SK-N-SH (cell line): ENCODE measurements around the gene CABLES2. TPM values are rescaled to one million over a fixed set of nuclear protein-coding genes. Genes with fewer than 3 reads are reported as not detected.

Experiments
- CTCF ChIA-PET: fragments of 300-600, 350-600 bp; formaldehyde crosslinking; extraction: SDS; loops from one replicate; lab custom pipeline; 2021; lab: Yijun Ruan, JAX
- POLR2A ChIA-PET: fragments of 350-600 bp; sonication (Branson Sonifier 250); formaldehyde crosslinking; extraction: SDS; loops from one replicate; lab custom pipeline; 2020; ENCODE audit warnings: antibody characterized with exemption, inconsistent platforms; lab: Yijun Ruan, JAX
- DNase-seq: peaks from one replicate; pipeline ENCODE4 v3.0.0; 2012
- H2AFZ ChIP-seq: fragments of 200-600 bp; sonication (generic); 2 replicates; pipeline ENCODE4 v1.8.1; 2016; ENCODE audit warnings: antibody characterized with exemption, mild to moderate bottlenecking, low read depth
- H3F3A ChIP-seq: fragments of 200-600 bp; sonication (generic); replicated peaks from 2 replicates; pipeline ENCODE3; 2016; ENCODE audit warnings: antibody characterized with exemption, mild to moderate bottlenecking; ENCODE audit not compliant: insufficient read depth
- H3K27ac ChIP-seq, 2 experiments: fragments of 200-500 bp in 1 of 2; fragments of 200-600 bp in 1 of 2; sonication (Bioruptor generic) in 1 of 2; sonication (generic), shearing (Covaris generic) in 1 of 2; 2 replicates each; pipeline versions ENCODE4 v1.5.1 to v1.6.1; 2014 to 2016; ENCODE audit warnings: low read depth in 2 of 2, inconsistent platforms in 1 of 2, low read length in 1 of 2, mild to moderate bottlenecking in 1 of 2, mixed read lengths in 1 of 2
- H3K27me3 ChIP-seq: fragments of 200-600 bp; sonication (generic), shearing (Covaris generic); 2 replicates; pipeline ENCODE4 v1.6.1; 2016; ENCODE audit warnings: mixed run types; ENCODE audit not compliant: insufficient read depth
- H3K36me3 ChIP-seq, 2 experiments: fragments of 200-500 bp in 1 of 2; fragments of 200-600 bp in 1 of 2; sonication (Bioruptor generic) in 1 of 2; sonication (generic) in 1 of 2; replicated peaks in 1 of 2; 2 replicates each; pipeline versions ENCODE3 to v1.5.1; 2014 to 2016; ENCODE audit warnings: low read length in 1 of 2, mild to moderate bottlenecking in 1 of 2; ENCODE audit not compliant: insufficient read depth in 2 of 2, control insufficient read depth in 1 of 2
- H3K4me1 ChIP-seq, 2 experiments: fragments of 200-500 bp in 1 of 2; fragments of 200-600 bp in 1 of 2; sonication (Bioruptor generic) in 1 of 2; sonication (generic), shearing (Covaris generic) in 1 of 2; 2 replicates each; pipeline versions ENCODE4 v1.5.1 to v1.6.1; 2014 to 2016; ENCODE audit warnings: low read depth in 1 of 2, low read length in 1 of 2, mixed run types in 1 of 2; ENCODE audit not compliant: insufficient read depth in 2 of 2, control insufficient read depth in 1 of 2
- H3K4me2 ChIP-seq: fragments of 200-600 bp; sonication (generic), shearing (Covaris generic); 2 replicates; pipeline ENCODE4 v1.6.1; 2017; ENCODE audit warnings: mixed run types
- H3K4me3 ChIP-seq, 2 experiments: fragments of 200-500 bp in 1 of 2; fragments of 200-600 bp in 1 of 2; sonication (Bioruptor generic) in 1 of 2; sonication (generic), shearing (Covaris generic) in 1 of 2; 2 replicates each; pipeline versions ENCODE4 v1.5.1 to v1.8.1; 2014 to 2016; ENCODE audit warnings: low read depth in 2 of 2, inconsistent platforms in 1 of 2, low read length in 1 of 2, mild to moderate bottlenecking in 1 of 2, mixed read lengths in 1 of 2, moderate library complexity in 1 of 2
- H3K79me2 ChIP-seq: fragments of 200-600 bp; sonication (generic); 2 replicates; pipeline ENCODE4 v1.8.1; 2017; ENCODE audit warnings: mild to moderate bottlenecking; ENCODE audit not compliant: insufficient read depth
- H3K9ac ChIP-seq: fragments of 200-600 bp; sonication (generic); 2 replicates; pipeline ENCODE4 v1.6.1; 2017; ENCODE audit warnings: mixed run types
- H3K9me2 ChIP-seq: fragments of 200-600 bp; sonication (generic); 2 replicates; pipeline ENCODE4 v1.6.1; 2017; ENCODE audit warnings: mixed run types
- H3K9me3 ChIP-seq: fragments of 200-600 bp; sonication (generic); 2 replicates; pipeline ENCODE4 v1.6.1; 2017; ENCODE audit warnings: mixed run types, mild to moderate bottlenecking, moderate library complexity
- H4K20me1 ChIP-seq: fragments of 200-600 bp; sonication (generic); 2 replicates; pipeline ENCODE4 v1.6.1; 2017; ENCODE audit warnings: mild to moderate bottlenecking, mixed run types; ENCODE audit not compliant: insufficient read depth
- EP300 ChIP-seq, 2 experiments: IDR thresholded peaks; 2 replicates each; pipeline versions ENCODE4 v1.4.0 to v1.6.1; 2012; ENCODE audit warnings: borderline replicate concordance in 1 of 2, low read depth in 1 of 2, low read length in 1 of 2
- EZH2phosphoT487 ChIP-seq: fragments of 200-600 bp; sonication (generic); IDR thresholded peaks from 2 replicates; pipeline ENCODE4 v1.6.1; 2017; ENCODE audit warnings: low read depth, mixed run types, mild to moderate bottlenecking, antibody characterized with exemption, moderate library complexity, borderline replicate concordance
- FOXJ3 ChIP-seq: sonication (generic); formaldehyde crosslinking; IDR thresholded peaks from 2 replicates; pipeline ENCODE4 v1.5.1; 2020; ENCODE audit warnings: mild to moderate bottlenecking, missing genetic modification reagents
- GABPA ChIP-seq: IDR thresholded peaks from 2 replicates; pipeline ENCODE4 v1.4.0; 2012; ENCODE audit warnings: low read depth, mild to moderate bottlenecking
- GATA2 ChIP-seq: sonication (generic); formaldehyde crosslinking; IDR thresholded peaks from 2 replicates; pipeline ENCODE4 v1.5.0; 2020; ENCODE audit warnings: mild to moderate bottlenecking, missing genetic modification reagents
- JUND ChIP-seq: IDR thresholded peaks from 2 replicates; pipeline ENCODE4 v1.4.0; 2012
- MXI1 ChIP-seq: IDR thresholded peaks from 2 replicates; pipeline ENCODE4 v1.6.1; 2012; ENCODE audit warnings: mild to moderate bottlenecking, low read depth, low read length, improper control_type of control experiment
- NFIC ChIP-seq: IDR thresholded peaks from 2 replicates; pipeline ENCODE4 v1.4.0; 2012; ENCODE audit warnings: borderline replicate concordance
- NRF1 ChIP-seq: IDR thresholded peaks from 2 replicates; pipeline ENCODE4 v1.6.1; 2012; ENCODE audit warnings: low read depth, mild to moderate bottlenecking, low read length
- RAD21 ChIP-seq: IDR thresholded peaks from 2 replicates; pipeline ENCODE4 v1.6.1; 2012; ENCODE audit warnings: mild to moderate bottlenecking, low read length
- RCOR1 ChIP-seq: fragments of 150-350 bp; IDR thresholded peaks from 2 replicates; pipeline ENCODE4 v1.6.1; 2017; ENCODE audit warnings: antibody characterized with exemption, low read length
- RXRA ChIP-seq: IDR thresholded peaks from 2 replicates; pipeline ENCODE4 v1.4.0; 2012; ENCODE audit warnings: low read depth, mild to moderate bottlenecking, borderline replicate concordance
- SMC3 ChIP-seq: IDR thresholded peaks from 2 replicates; pipeline ENCODE4 v1.6.1; 2012; ENCODE audit warnings: low read depth, low read length, improper control_type of control experiment
- TEAD4 ChIP-seq: IDR thresholded peaks from 2 replicates; pipeline ENCODE4 v1.4.0; 2012; ENCODE audit warnings: mild to moderate bottlenecking, borderline replicate concordance; ENCODE audit not compliant: insufficient read depth
- WGBS: methylation state at CpG from one replicate; pipeline ENCODE4 v1.1.6; 2017; ENCODE audit warnings: low lambda C conversion rate; 5-methylcytosine and 5-hydroxymethylcytosine counted together
- polyA plus RNA-seq, 3 experiments: library from polyadenylated mRNA; depleted of rRNA; stranded (reverse); fragments of >200 nt; gene quantifications; 2 replicates each; pipeline ENCODE4 v1.2.3, GENCODE V29; 2012
- TF ChIP-seq, protein P1 (sequence below): fragments of 200-600 bp; sonication (generic); IDR thresholded peaks from 2 replicates; pipeline ENCODE4 v1.6.1; 2017; ENCODE audit warnings: antibody characterized with exemption, mild to moderate bottlenecking, moderate library complexity
- TF ChIP-seq, protein P2 (sequence below): IDR thresholded peaks from 2 replicates; pipeline ENCODE4 v1.4.0; 2012; ENCODE audit warnings: low read depth, borderline replicate concordance
- TF ChIP-seq, protein P3 (sequence below): fragments of 150-350 bp; IDR thresholded peaks from 2 replicates; pipeline ENCODE4 v1.6.1; 2016; ENCODE audit warnings: mild to moderate bottlenecking, low read depth, low read length
- TF ChIP-seq, protein P4 (sequence below): IDR thresholded peaks from 2 replicates; pipeline ENCODE4; 2012

CABLES2 gene
- polyA plus RNA-seq, 1 of the 3 experiments (the other 2 are of a cell fraction) = 4.8 TPM

DNA sequence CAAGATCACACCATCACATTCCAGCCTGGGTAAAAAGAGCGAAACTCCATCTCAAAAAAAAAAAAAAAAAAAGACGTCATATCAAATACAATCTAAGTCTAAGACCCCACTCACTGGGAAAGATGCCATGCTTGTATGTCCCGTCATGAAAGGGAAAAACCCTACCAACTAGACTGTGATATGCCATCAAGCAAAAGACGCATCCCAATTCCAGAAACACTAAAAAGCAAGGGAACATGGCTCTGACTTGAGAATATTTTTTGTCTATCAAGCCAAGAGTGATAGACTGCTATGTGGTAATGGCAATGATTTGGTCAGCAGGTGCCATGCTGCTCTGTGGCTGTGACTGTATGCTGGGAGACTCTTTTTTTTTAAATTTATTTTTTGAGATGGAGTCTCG, 63.0 kb downstream of the CABLES2 start:
- DNase-seq = no peak
- POLR2A ChIA-PET = no interaction called here
- H3K4me3 ChIP-seq = no peak overlapping the region

DNA sequence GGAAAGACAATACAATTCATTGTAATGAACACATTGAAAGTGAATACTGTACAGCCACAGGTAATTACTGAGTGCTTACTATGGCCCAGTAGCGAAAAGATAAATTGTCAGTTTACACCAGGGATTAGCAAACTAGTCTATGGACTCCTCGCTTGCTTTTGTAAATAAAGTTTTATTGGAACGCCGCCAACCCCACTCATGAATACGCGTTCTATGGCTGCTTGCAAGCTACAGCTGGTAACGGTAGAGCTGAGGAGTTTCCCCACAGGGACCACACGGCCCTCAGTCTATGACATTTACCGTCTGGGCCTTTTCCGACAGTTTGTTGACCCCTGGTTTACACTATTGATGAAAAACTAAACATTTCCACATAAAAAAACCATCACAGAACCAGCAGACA, 64.2 kb downstream of the CABLES2 start:
- no peaks in the 10 kb centered on the region for H3K9me2 ChIP-seq
- H3K9ac ChIP-seq = no peak overlapping the region
- no peak overlapping the region for H2AFZ ChIP-seq
- H3K27ac ChIP-seq = no peak overlapping the region
- no peak overlapping the region for H3K4me2 ChIP-seq
- H3K27me3 ChIP-seq = no peaks in the 10 kb centered on the region
- no peaks in the 10 kb centered on the region for H3F3A ChIP-seq
- WGBS = 92% methylated on average over 10 of the region's 10 CpGs
- ChIA-PET CTCF (interaction anchor here (0.9 kb wide), 1 partner anchor 41 kb away, joined by 3 read pairs; no protein-coding TSS in a partner anchor), POLR2A (no interaction called here)
- no peak overlapping the region for H3K4me3 ChIP-seq
- H3K4me1 ChIP-seq = no peaks in the 10 kb centered on the region
- H3K36me3 ChIP-seq = peaks cover 19 to 46% of the 10 kb centered on the region in 2 experiments
- no peaks in the 10 kb centered on the region for H4K20me1 ChIP-seq
- H3K79me2 ChIP-seq = no peaks in the 10 kb centered on the region
- DNase-seq = no peak
- H3K9me3 ChIP-seq = no peaks in the 10 kb centered on the region
- TF ChIP-seq MXI1 (no peak), RXRA (no peak), SMC3 (no peak), NFIC (no peak), FOXJ3 (CRISPR knock-in tag) (no peak), RAD21 (no peak), EP300 (IDR thresholded peaks at IDR 0.05; ENCODE audit: borderline replicate concordance in 1 of 2, low read depth in 1 of 2, low read length in 1 of 2) (no peak), EZH2phosphoT487 (no peak), TEAD4 (no peak), JUND (no peak)
- TF ChIP-seq, protein P1, sequence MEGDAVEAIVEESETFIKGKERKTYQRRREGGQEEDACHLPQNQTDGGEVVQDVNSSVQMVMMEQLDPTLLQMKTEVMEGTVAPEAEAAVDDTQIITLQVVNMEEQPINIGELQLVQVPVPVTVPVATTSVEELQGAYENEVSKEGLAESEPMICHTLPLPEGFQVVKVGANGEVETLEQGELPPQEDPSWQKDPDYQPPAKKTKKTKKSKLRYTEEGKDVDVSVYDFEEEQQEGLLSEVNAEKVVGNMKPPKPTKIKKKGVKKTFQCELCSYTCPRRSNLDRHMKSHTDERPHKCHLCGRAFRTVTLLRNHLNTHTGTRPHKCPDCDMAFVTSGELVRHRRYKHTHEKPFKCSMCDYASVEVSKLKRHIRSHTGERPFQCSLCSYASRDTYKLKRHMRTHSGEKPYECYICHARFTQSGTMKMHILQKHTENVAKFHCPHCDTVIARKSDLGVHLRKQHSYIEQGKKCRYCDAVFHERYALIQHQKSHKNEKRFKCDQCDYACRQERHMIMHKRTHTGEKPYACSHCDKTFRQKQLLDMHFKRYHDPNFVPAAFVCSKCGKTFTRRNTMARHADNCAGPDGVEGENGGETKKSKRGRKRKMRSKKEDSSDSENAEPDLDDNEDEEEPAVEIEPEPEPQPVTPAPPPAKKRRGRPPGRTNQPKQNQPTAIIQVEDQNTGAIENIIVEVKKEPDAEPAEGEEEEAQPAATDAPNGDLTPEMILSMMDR = no peak
- TF ChIP-seq, protein P2, sequence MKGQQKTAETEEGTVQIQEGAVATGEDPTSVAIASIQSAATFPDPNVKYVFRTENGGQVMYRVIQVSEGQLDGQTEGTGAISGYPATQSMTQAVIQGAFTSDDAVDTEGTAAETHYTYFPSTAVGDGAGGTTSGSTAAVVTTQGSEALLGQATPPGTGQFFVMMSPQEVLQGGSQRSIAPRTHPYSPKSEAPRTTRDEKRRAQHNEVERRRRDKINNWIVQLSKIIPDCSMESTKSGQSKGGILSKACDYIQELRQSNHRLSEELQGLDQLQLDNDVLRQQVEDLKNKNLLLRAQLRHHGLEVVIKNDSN = no peak
- TF ChIP-seq, protein P3, sequence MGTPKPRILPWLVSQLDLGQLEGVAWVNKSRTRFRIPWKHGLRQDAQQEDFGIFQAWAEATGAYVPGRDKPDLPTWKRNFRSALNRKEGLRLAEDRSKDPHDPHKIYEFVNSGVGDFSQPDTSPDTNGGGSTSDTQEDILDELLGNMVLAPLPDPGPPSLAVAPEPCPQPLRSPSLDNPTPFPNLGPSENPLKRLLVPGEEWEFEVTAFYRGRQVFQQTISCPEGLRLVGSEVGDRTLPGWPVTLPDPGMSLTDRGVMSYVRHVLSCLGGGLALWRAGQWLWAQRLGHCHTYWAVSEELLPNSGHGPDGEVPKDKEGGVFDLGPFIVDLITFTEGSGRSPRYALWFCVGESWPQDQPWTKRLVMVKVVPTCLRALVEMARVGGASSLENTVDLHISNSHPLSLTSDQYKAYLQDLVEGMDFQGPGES = no peak
- TF ChIP-seq, protein P4, sequence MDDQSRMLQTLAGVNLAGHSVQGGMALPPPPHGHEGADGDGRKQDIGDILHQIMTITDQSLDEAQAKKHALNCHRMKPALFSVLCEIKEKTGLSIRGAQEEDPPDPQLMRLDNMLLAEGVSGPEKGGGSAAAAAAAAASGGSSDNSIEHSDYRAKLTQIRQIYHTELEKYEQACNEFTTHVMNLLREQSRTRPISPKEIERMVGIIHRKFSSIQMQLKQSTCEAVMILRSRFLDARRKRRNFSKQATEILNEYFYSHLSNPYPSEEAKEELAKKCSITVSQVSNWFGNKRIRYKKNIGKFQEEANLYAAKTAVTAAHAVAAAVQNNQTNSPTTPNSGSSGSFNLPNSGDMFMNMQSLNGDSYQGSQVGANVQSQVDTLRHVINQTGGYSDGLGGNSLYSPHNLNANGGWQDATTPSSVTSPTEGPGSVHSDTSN = no peak

More for the DNA sequence above, 63.0 kb downstream of the CABLES2 start:
- Histone ChIP-seq H3F3A (no peaks in the 10 kb centered on the region), H3K36me3 (peaks cover 23 to 41% of the 10 kb centered on the region in 2 experiments), H3K9me3 (no peaks in the 10 kb centered on the region), H4K20me1 (no peaks in the 10 kb centered on the region), H3K27me3 (no peaks in the 10 kb centered on the region), H3K79me2 (no peaks in the 10 kb centered on the region), H3K27ac (no peak overlapping the region), H3K4me1 (no peaks in the 10 kb centered on the region), H3K9me2 (no peaks in the 10 kb centered on the region), H3K4me2 (no peak overlapping the region), H2AFZ (no peak overlapping the region), H3K9ac (no peak overlapping the region)
- no peak for TF ChIP-seq GATA2 (CRISPR knock-in tag)
- no peak for TF ChIP-seq RAD21
- no peak for TF ChIP-seq JUND
- no peak for TF ChIP-seq GABPA
- TF ChIP-seq RXRA = no peak
- TF ChIP-seq NRF1 = no peak
- TF ChIP-seq RCOR1 = no peak
- TF ChIP-seq, protein P3 = no peak
- CTCF ChIA-PET = no interaction called here
- WGBS = 97% methylated on average over 5 of the region's 5 CpGs
